Mesenchymal stem cell (in vitro differentiated cells and primary cell): Measurements from ENCODE around the gene NRF1.

Source experiments
- DNase-seq: peaks from one replicate; pipeline ENCODE4 v3.0.0-alpha.2; 2013
- H2AFZ ChIP-seq: one replicate; pipeline ENCODE4 v1.6.1; 2013; ENCODE audit warnings: low read depth, mild to moderate bottlenecking, control low read depth, inconsistent platforms, low read length, moderate library complexity
- H2AK5ac ChIP-seq: 2 replicates; pipeline ENCODE4 v1.6.1; 2013; ENCODE audit warnings: low read length, moderate library complexity, mild to moderate bottlenecking, inconsistent platforms; ENCODE audit not compliant: severe bottlenecking
- H2BK120ac ChIP-seq: one replicate; pipeline ENCODE4 v1.6.1; 2013; ENCODE audit warnings: low read depth, mild to moderate bottlenecking, inconsistent platforms, low read length, moderate library complexity
- H2BK12ac ChIP-seq, 2 experiments: one replicate each; pipeline ENCODE4 v1.6.1; 2013; ENCODE audit warnings: inconsistent platforms in 2 of 2, low read length in 2 of 2, mild to moderate bottlenecking in 2 of 2, moderate library complexity in 2 of 2, control low read depth in 1 of 2
- H2BK15ac ChIP-seq: one replicate; pipeline ENCODE4 v1.6.1; 2013; ENCODE audit warnings: mild to moderate bottlenecking, low read depth, inconsistent platforms; ENCODE audit not compliant: poor library complexity, severe bottlenecking
- H2BK5ac ChIP-seq: 2 replicates; pipeline ENCODE4 v1.6.1; 2013; ENCODE audit warnings: low read depth, mild to moderate bottlenecking, low read length, control low read depth, inconsistent platforms; ENCODE audit not compliant: poor library complexity, severe bottlenecking
- H3K14ac ChIP-seq, 2 experiments: one replicate each; pipeline ENCODE4 v1.6.1; 2013; ENCODE audit warnings: inconsistent platforms in 2 of 2, low read length in 2 of 2, control low read depth in 1 of 2, mild to moderate bottlenecking in 1 of 2, moderate library complexity in 1 of 2
- H3K18ac ChIP-seq, 2 experiments: one replicate each; pipeline ENCODE4 v1.6.1; 2013; ENCODE audit warnings: inconsistent platforms in 2 of 2, low read length in 2 of 2, control low read depth in 1 of 2, low read depth in 1 of 2, mild to moderate bottlenecking in 1 of 2
- H3K23ac ChIP-seq, 2 experiments: one replicate each; pipeline ENCODE4 v1.6.1; 2013; ENCODE audit warnings: inconsistent platforms in 2 of 2, low read length in 2 of 2, mild to moderate bottlenecking in 2 of 2, moderate library complexity in 2 of 2, control low read depth in 1 of 2
- H3K27ac ChIP-seq: 2 replicates; pipeline ENCODE4 v1.5.1; 2013; ENCODE audit warnings: mild to moderate bottlenecking, moderate library complexity, low read length, control low read depth, inconsistent platforms; ENCODE audit not compliant: poor library complexity, severe bottlenecking
- H3K27me3 ChIP-seq, 2 experiments: 2 replicates each; pipeline versions ENCODE4 v1.6.1 to v1.7.0; 2013; ENCODE audit warnings: low read length in 2 of 2, mild to moderate bottlenecking in 2 of 2, moderate library complexity in 2 of 2, control low read depth in 1 of 2, inconsistent platforms in 1 of 2; ENCODE audit not compliant: control insufficient read depth in 1 of 2, insufficient read depth in 1 of 2
- H3K36me3 ChIP-seq, 2 experiments: 2 replicates each; pipeline versions ENCODE4 v1.6.1 to v1.7.0; 2013; ENCODE audit warnings: low read length in 2 of 2, control low read depth in 1 of 2, inconsistent platforms in 1 of 2, low read depth in 1 of 2, mild to moderate bottlenecking in 1 of 2; ENCODE audit not compliant: insufficient read depth in 2 of 2, control insufficient read depth in 1 of 2
- H3K4ac ChIP-seq, 2 experiments: one replicate each; pipeline ENCODE4 v1.6.1; 2013; ENCODE audit warnings: inconsistent platforms in 2 of 2, low read length in 2 of 2, mild to moderate bottlenecking in 2 of 2, moderate library complexity in 2 of 2, control low read depth in 1 of 2, low read depth in 1 of 2
- H3K4me1 ChIP-seq: 2 replicates; pipeline ENCODE4 v1.6.1; 2013; ENCODE audit warnings: low read depth, low read length, control low read depth; ENCODE audit not compliant: control insufficient read depth, insufficient read depth
- H3K4me2 ChIP-seq: 2 replicates; pipeline ENCODE4 v1.6.1; 2013; ENCODE audit warnings: low read length, mild to moderate bottlenecking, inconsistent platforms; ENCODE audit not compliant: poor library complexity, severe bottlenecking
- H3K4me3 ChIP-seq, 2 experiments: 2 replicates each; pipeline versions ENCODE4 v1.5.1 to v1.7.0; 2013; ENCODE audit warnings: low read length in 2 of 2, mild to moderate bottlenecking in 2 of 2, control low read depth in 1 of 2, low read depth in 1 of 2; ENCODE audit not compliant: insufficient read depth in 1 of 2
- H3K79me1 ChIP-seq: replicated peaks from 2 replicates; pipeline ENCODE4 v1.6.1; 2013; ENCODE audit warnings: mild to moderate bottlenecking, control low read depth, low read length, inconsistent platforms; ENCODE audit not compliant: poor library complexity, severe bottlenecking
- H3K9ac ChIP-seq: 2 replicates; pipeline ENCODE4 v1.7.0; 2013; ENCODE audit warnings: mild to moderate bottlenecking, low read length, moderate library complexity
- H3K9me3 ChIP-seq: 2 replicates; pipeline ENCODE4 v1.7.0; 2013; ENCODE audit warnings: mild to moderate bottlenecking, low read length; ENCODE audit not compliant: control insufficient read depth
- H4K8ac ChIP-seq: one replicate; pipeline ENCODE4 v1.6.1; 2013; ENCODE audit warnings: inconsistent platforms, mild to moderate bottlenecking, low read length, moderate library complexity
- H4K91ac ChIP-seq: one replicate; pipeline ENCODE4 v1.6.1; 2013; ENCODE audit warnings: mild to moderate bottlenecking, low read length, inconsistent platforms
- WGBS: methylation state at CpG from one replicate; pipeline ENCODE4 v1.1.7; 2013; ENCODE audit warnings: mixed read lengths; 5-methylcytosine and 5-hydroxymethylcytosine counted together

The NRF1 gene

DNA sequence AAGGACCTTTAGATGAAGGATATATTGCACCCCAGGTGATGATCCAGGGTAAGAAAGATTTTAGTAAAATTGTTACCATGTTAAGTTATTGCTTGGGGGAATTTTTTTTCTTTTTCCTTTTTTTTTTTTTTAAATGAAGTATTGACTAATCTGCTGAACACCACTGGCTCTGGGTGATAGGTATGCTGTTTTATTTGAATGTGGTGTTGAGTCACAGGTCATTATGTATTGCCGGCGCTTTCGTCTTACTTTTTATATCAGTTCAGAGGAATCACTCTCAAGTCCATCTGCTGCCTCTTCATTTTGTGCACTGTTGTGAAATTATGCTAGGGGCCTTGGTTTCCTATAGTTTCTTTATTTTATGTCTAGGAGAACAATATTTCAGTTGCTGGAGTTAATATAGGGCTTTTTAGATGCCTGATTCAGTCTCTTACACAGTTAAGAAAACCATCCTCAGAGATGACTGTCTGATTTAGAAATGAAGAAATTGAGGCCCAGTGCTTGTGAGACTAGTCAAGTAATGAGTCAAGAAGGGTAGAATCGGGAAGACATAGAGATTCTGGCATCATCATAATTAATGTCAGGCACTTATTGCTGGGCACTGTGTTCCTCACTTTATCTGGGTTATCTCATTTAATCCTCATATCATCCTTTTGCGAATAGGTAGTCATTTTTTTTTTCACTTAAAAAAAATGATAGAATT lies 38.7 kb downstream of the NRF1 start:
- Histone ChIP-seq H3K23ac (no peak overlapping the region), H3K14ac (no peak overlapping the region), H3K4me1 (peaks cover 1% of the 10 kb centered on the region), H3K9ac (no peak overlapping the region), H3K4me2 (no peak overlapping the region), H3K79me1 (peaks cover 15% of the 10 kb centered on the region), H2BK12ac (no peak overlapping the region), H3K27me3 (no peaks in the 10 kb centered on the region), H2AK5ac (no peak overlapping the region), H2BK120ac (no peak overlapping the region), H3K4ac (no peak overlapping the region), H2AFZ (no peak overlapping the region), H4K91ac (no peak overlapping the region), H2BK5ac (no peak overlapping the region), H4K8ac (no peak overlapping the region), H3K4me3 (no peak overlapping the region), H3K27ac (no peak overlapping the region), H3K9me3 (no peaks in the 10 kb centered on the region), H3K36me3 (no peaks in the 10 kb centered on the region), H3K18ac (no peak overlapping the region), H2BK15ac (no peak overlapping the region)
- 80% methylated on average over 1 of the region's 5 CpGs for WGBS
- no peak for DNase-seq

DNA sequence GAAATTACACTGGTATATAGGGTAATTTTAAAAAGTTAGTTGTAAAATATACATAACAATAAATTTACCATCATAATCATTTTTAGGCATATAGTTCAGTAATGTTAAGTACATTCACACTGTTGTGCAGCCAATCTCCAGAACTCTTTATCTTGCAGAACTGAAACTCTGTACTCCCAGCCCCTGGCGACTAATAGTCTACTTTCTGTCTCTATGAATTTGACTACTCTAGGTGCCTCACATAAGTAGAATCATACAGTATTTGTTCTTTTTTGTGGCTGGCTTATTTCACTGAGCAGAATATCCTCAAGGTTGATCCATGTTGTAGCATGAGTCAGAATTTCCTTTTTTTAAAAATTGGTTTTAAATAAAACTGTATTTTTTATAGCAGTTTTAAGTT lies 41.4 kb downstream of the NRF1 start:
- no CpG with 5 or more reads among the region's 1 CpG for WGBS
- no peak overlapping the region for H4K8ac ChIP-seq
- no peak overlapping the region for H2BK5ac ChIP-seq
- H2AFZ ChIP-seq: no peak overlapping the region
- H3K18ac ChIP-seq: no peak overlapping the region
- H2BK120ac ChIP-seq: no peak overlapping the region
- H3K79me1 ChIP-seq: peaks cover 15% of the 10 kb centered on the region
- H3K27me3 ChIP-seq: no peaks in the 10 kb centered on the region
- H3K23ac ChIP-seq: no peak overlapping the region
- H3K36me3 ChIP-seq: peaks cover 0 to 9% of the 10 kb centered on the region in 2 experiments
- H3K14ac ChIP-seq: no peak overlapping the region
- H3K27ac ChIP-seq: no peak overlapping the region
- no peak overlapping the region for H4K91ac ChIP-seq
- no peak overlapping the region for H3K4me2 ChIP-seq
- no peak overlapping the region for H2BK15ac ChIP-seq
- peaks cover 2% of the 10 kb centered on the region for H3K4me1 ChIP-seq
- H2BK12ac ChIP-seq: no peak overlapping the region
- H3K4ac ChIP-seq: no peak overlapping the region
- no peak overlapping the region for H3K4me3 ChIP-seq
- no peaks in the 10 kb centered on the region for H3K9me3 ChIP-seq
- H3K9ac ChIP-seq: no peak overlapping the region
- no peak overlapping the region for H2AK5ac ChIP-seq
- DNase-seq: no peak

GRCh38 chr7:129655811-129656210 lies 44.3 kb downstream of the NRF1 start:
- Histone ChIP-seq H4K8ac (no peak overlapping the region), H3K4ac (no peak overlapping the region), H3K4me2 (no peak overlapping the region), H2BK15ac (no peak overlapping the region), H3K18ac (no peak overlapping the region), H3K27ac (no peak overlapping the region), H2BK12ac (no peak overlapping the region), H3K4me3 (no peak overlapping the region), H2BK120ac (no peak overlapping the region), H2AFZ (no peak overlapping the region), H3K79me1 (peaks cover 11% of the 10 kb centered on the region), H3K27me3 (no peaks in the 10 kb centered on the region), H3K9me3 (peaks cover 2% of the 10 kb centered on the region), H3K4me1 (peaks cover 2% of the 10 kb centered on the region), H3K23ac (no peak overlapping the region), H3K14ac (no peak overlapping the region), H3K36me3 (peaks cover 7 to 34% of the 10 kb centered on the region in 2 experiments), H2AK5ac (no peak overlapping the region), H3K9ac (no peak overlapping the region), H4K91ac (no peak overlapping the region), H2BK5ac (no peak overlapping the region)
- no CpG with 5 or more reads among the region's 3 CpGs for WGBS
- no peak for DNase-seq

- Histone ChIP-seq H3K36me3 (peaks cover 14 to 48% of the 10 kb centered on the region in 2 experiments), H2AFZ (no peak overlapping the region), H2BK120ac (no peak overlapping the region), H3K9me3 (peaks cover 16% of the 10 kb centered on the region), H4K91ac (no peak overlapping the region), H3K4me2 (no peak overlapping the region), H3K18ac (no peak overlapping the region), H3K9ac (no peak overlapping the region), H3K4me3 (no peak overlapping the region), H2BK15ac (no peak overlapping the region), H2BK12ac (no peak overlapping the region), H3K79me1 (peaks cover 14% of the 10 kb centered on the region), H2AK5ac (no peak overlapping the region), H3K27me3 (no peaks in the 10 kb centered on the region), H2BK5ac (no peak overlapping the region), H3K4ac (no peak overlapping the region), H3K4me1 (peaks cover 2% of the 10 kb centered on the region), H3K14ac (no peak overlapping the region), H3K23ac (no peak overlapping the region), H3K27ac (no peak overlapping the region), H4K8ac (no peak overlapping the region)
- WGBS: 91% methylated on average over 6 of the region's 8 CpGs
- DNase-seq: no peak
Observed at GRCh38 chr7:129657363-129657762, 45.8 kb downstream of the NRF1 start.
